K562 (cell line): ENCODE data around the gene MYO18A. TPM values are rescaled to one million over a fixed set of nuclear protein-coding genes. Genes with fewer than 3 reads are reported as not detected.
"Not testable (repeated sequence)": the region's sequence is repeated elsewhere in the genome, so short reads cannot be mapped to it uniquely, and the experiment has no call there.

ENCODE experiments used
- ATAC-seq: fragments of 200-7000 bp; cut with Tn5 transposase; 3 replicates; pipeline ENCODE4 v1.9.1; 2020; ENCODE audit warnings: moderate library complexity
- BruUV-seq: library from RNA; stranded (reverse); fragments of 400-500 nt; replicated peaks from 2 replicates; lab custom pipeline; 2021; lab: Mats Ljungman, UMichigan
- CTCF ChIA-PET: fragments of 300-600 bp; formaldehyde crosslinking; extraction: SDS; loops from one replicate; lab custom pipeline; 2021; ENCODE audit warnings: low intra/inter-chr PET ratio; lab: Yijun Ruan, JAX
- POLR2A ChIA-PET: fragments of 300-600, 350-650 bp; sonication (Branson Sonifier 250); formaldehyde crosslinking; extraction: SDS; loops from one replicate; lab custom pipeline; 2021; ENCODE audit warnings: antibody characterized with exemption, inconsistent platforms; lab: Yijun Ruan, JAX
- DNase-seq, 4 experiments: peaks; one replicate each; pipeline versions ENCODE4 v3.0.0 to v3.0.0-alpha.2; 2011 to 2018; ENCODE audit warnings: low spot score in 3 of 4, mixed read lengths in 3 of 4; ENCODE audit errors: extremely low read depth in 1 of 4
- FAIRE-seq: peaks from 2 replicates; lab custom pipeline; 2011; peaks lifted over from hg19 to GRCh38; lab: Jason Lieb, UNC
- H2AFZ ChIP-seq: 2 replicates; pipeline ENCODE4 v1.6.0; 2011; ENCODE audit warnings: low read depth, low read length, control low read depth, inconsistent platforms
- H3K27ac ChIP-seq: fragments of 200-600 bp; 3 replicates; pipeline ENCODE4 v1.8.0; 2011; ENCODE audit warnings: low read depth, mild to moderate bottlenecking, control low read depth, inconsistent platforms, low read length, moderate library complexity, mixed read lengths; ENCODE audit errors: extremely low read depth
- H3K27me3 ChIP-seq, 2 experiments: fragments of 300-600 bp in 1 of 2; 2 replicates in 1 of 2; 3 replicates in 1 of 2; pipeline versions ENCODE4 v1.6.0 to v1.8.0; 2011; ENCODE audit warnings: inconsistent platforms in 2 of 2, low read length in 2 of 2, mild to moderate bottlenecking in 1 of 2, mixed read lengths in 1 of 2, moderate library complexity in 1 of 2; ENCODE audit not compliant: control insufficient read depth in 2 of 2, insufficient read depth in 2 of 2
- H3K36me3 ChIP-seq: fragments of 300-600 bp; 3 replicates; pipeline ENCODE4 v1.8.0; 2011; ENCODE audit warnings: mild to moderate bottlenecking, low read length, inconsistent platforms; ENCODE audit not compliant: control insufficient read depth, insufficient read depth
- H3K4me1 ChIP-seq, 2 experiments: fragments of 200-600 bp in 1 of 2; replicated peaks in 1 of 2; 2 replicates in 1 of 2; 3 replicates in 1 of 2; pipeline versions ENCODE4 v1.5.1 to v1.8.0; 2011; ENCODE audit warnings: inconsistent platforms in 2 of 2, low read length in 2 of 2, mild to moderate bottlenecking in 1 of 2, mixed read lengths in 1 of 2, moderate library complexity in 1 of 2; ENCODE audit not compliant: control insufficient read depth in 2 of 2, insufficient read depth in 2 of 2
- H3K4me2 ChIP-seq: 2 replicates; pipeline ENCODE4 v1.6.1; 2011; ENCODE audit warnings: low read length, control low read depth, inconsistent platforms, mixed read lengths; ENCODE audit not compliant: insufficient read depth
- H3K4me3 ChIP-seq: fragments of 200-600 bp; sonication (generic), shearing (Covaris generic); 2 replicates; pipeline ENCODE4 v1.5.1; 2016; ENCODE audit warnings: control low read depth, inconsistent platforms
- H3K79me2 ChIP-seq: fragments of 200-600 bp; 3 replicates; pipeline ENCODE4 v1.8.0; 2011; ENCODE audit warnings: low read length, inconsistent platforms; ENCODE audit not compliant: control insufficient read depth, insufficient read depth
- H3K9ac ChIP-seq, 2 experiments: 2 replicates each; pipeline versions ENCODE4 v1.6.0 to v1.6.1; 2011; ENCODE audit warnings: low read depth in 2 of 2, low read length in 2 of 2, control low read depth in 1 of 2, inconsistent platforms in 1 of 2, mild to moderate bottlenecking in 1 of 2, mixed read lengths in 1 of 2; ENCODE audit not compliant: insufficient read depth in 1 of 2
- H3K9me1 ChIP-seq: one replicate; pipeline ENCODE4 v1.6.0; 2011; ENCODE audit warnings: inconsistent platforms, mild to moderate bottlenecking, low read length, moderate library complexity; ENCODE audit not compliant: control insufficient read depth, insufficient read depth
- H3K9me3 ChIP-seq: replicated peaks from 2 replicates; pipeline ENCODE4 v1.5.1; 2011; ENCODE audit warnings: low read depth, low read length, inconsistent platforms; ENCODE audit not compliant: control insufficient read depth, insufficient read depth
- H4K20me1 ChIP-seq: replicated peaks from 2 replicates; pipeline ENCODE4 v1.6.1; 2011; ENCODE audit warnings: low read length, inconsistent platforms, mixed read lengths; ENCODE audit not compliant: control insufficient read depth, insufficient read depth
- ARID1B ChIP-seq: fragments of 450-650 bp; IDR thresholded peaks from 2 replicates; pipeline ENCODE4 v1.6.1; 2016; ENCODE audit warnings: antibody characterized with exemption, mild to moderate bottlenecking, inconsistent platforms
- DPF2 ChIP-seq: fragments of 450-650 bp; IDR thresholded peaks from 2 replicates; pipeline ENCODE4 v1.6.1; 2016
- FOSL1 ChIP-seq: fragments of 200-800 bp; sonication (Bioruptor generic); conservative IDR thresholded peaks from 2 replicates; pipeline ENCODE4 v1.6.1; 2016; ENCODE audit warnings: missing genetic modification characterization, missing compliant biosample characterization
- JUN ChIP-seq, 2 experiments: sonication (generic) in 1 of 2; formaldehyde crosslinking in 1 of 2; IDR thresholded peaks; 2 replicates each; pipeline versions ENCODE4 v1.6.1 to v1.8.0; 2012 to 2022; ENCODE audit warnings: borderline replicate concordance in 2 of 2, mild to moderate bottlenecking in 2 of 2, improper control_type of control experiment in 1 of 2, low read depth in 1 of 2, low read length in 1 of 2, missing genetic modification reagents in 1 of 2
- JUND ChIP-seq, 2 experiments: IDR thresholded peaks; 2 replicates in 1 of 2; 3 replicates in 1 of 2; pipeline ENCODE4 v1.6.1; 2011; ENCODE audit warnings: borderline replicate concordance in 2 of 2, low read depth in 2 of 2, low read length in 2 of 2, improper control_type of control experiment in 1 of 2, missing biosample characterization in 1 of 2, missing genetic modification characterization in 1 of 2, missing genetic modification reagents in 1 of 2
- NR2C2 ChIP-seq, 2 experiments: fragments of 200-800 bp in 1 of 2; sonication (Bioruptor generic) in 1 of 2; sonication (generic) in 1 of 2; formaldehyde crosslinking in 1 of 2; IDR thresholded peaks; 2 replicates each; pipeline versions ENCODE4 v1.6.1 to v1.8.0; 2016 to 2022; ENCODE audit warnings: mild to moderate bottlenecking in 1 of 2, missing compliant biosample characterization in 1 of 2, missing genetic modification characterization in 1 of 2, missing genetic modification reagents in 1 of 2
- SMARCA4 ChIP-seq: fragments of 450-650 bp; IDR thresholded peaks from 2 replicates; pipeline ENCODE4 v1.6.1; 2016
- SMARCA5 ChIP-seq: fragments of 450-650 bp; IDR thresholded peaks from 2 replicates; pipeline ENCODE4 v1.6.1; 2016
- SREBF1 ChIP-seq: fragments of 150-350 bp; IDR thresholded peaks from 2 replicates; pipeline ENCODE4 v1.6.1; 2014; ENCODE audit warnings: antibody characterized with exemption, low read depth, low read length, borderline replicate concordance
- TRIM24 ChIP-seq, 2 experiments: fragments of 450-650 bp; IDR thresholded peaks; 2 replicates each; pipeline ENCODE4 v1.6.1; 2016
- WGBS: fragments of 100-300 bp; shearing (Covaris generic); methylation state at CpG from one replicate; pipeline ENCODE4 v1.1.6; 2016; ENCODE audit warnings: low coverage, mixed read lengths; ENCODE audit not compliant: insufficient coverage; ENCODE audit errors: missing lambda C conversion rate; 5-methylcytosine and 5-hydroxymethylcytosine counted together
- in situ Hi-C: fragments of 300-500 bp; cut with MboI; formaldehyde crosslinking; loops from 4 replicates; pipeline ENCODE4 v1.15.0; 2018; ENCODE audit warnings: inconsistent platforms, mixed read lengths
- intact Hi-C: fragments of 100-400 bp; cut with micrococcal nuclease; formaldehyde crosslinking; loops from 2 replicates; pipeline ENCODE4 v1.14.2; 2022
- polyA plus RNA-seq, 8 experiments: library from polyadenylated mRNA; depleted of rRNA in 4 of 8; stranded (reverse) in 5 of 8; unstranded in 3 of 8; fragments of >200 nt; fragmentation: Nextera tagmentation in 2 of 8; fragmentation: Illumina TruSeq in 1 of 8; extraction: Ambion mirVana in 2 of 8; extraction: Trizol in 1 of 8; gene quantifications; 2 replicates each; pipeline versions ENCODE4 v1.2.1 to v1.2.3, GENCODE V29; 2011 to 2014; ENCODE audit warnings: inconsistent platforms in 1 of 8, missing spikeins in 1 of 8
- total RNA-seq, 7 experiments: library from RNA; depleted of rRNA in 6 of 7; stranded (reverse); fragments of >200 nt in 6 of 7; fragmentation: Illumina TruSeq in 2 of 7; extraction: Trizol in 2 of 7; gene quantifications; 2 replicates each; pipeline versions ENCODE4 v1.2.1 to v1.2.3, GENCODE V29; 2011 to 2021; ENCODE audit warnings: low replicate concordance in 1 of 7
- TF ChIP-seq, protein P1 (sequence below), 2 experiments: fragments of 450-650 bp in 1 of 2; sonication (generic) in 1 of 2; formaldehyde crosslinking in 1 of 2; IDR thresholded peaks in 1 of 2; conservative IDR thresholded peaks in 1 of 2; 2 replicates each; pipeline versions ENCODE4 v1.6.1 to v1.8.1; 2016 to 2023; ENCODE audit warnings: mild to moderate bottlenecking in 2 of 2, moderate library complexity in 2 of 2, inconsistent platforms in 1 of 2, missing genetic modification reagents in 1 of 2

MYO18A gene
- total and polyA plus RNA-seq, 9 of the 15 experiments (the other 6 are each of a cell fraction or from before 2014, with no cell fraction given), result 2.5 to 65.4 (median 17.1) TPM

DNA sequence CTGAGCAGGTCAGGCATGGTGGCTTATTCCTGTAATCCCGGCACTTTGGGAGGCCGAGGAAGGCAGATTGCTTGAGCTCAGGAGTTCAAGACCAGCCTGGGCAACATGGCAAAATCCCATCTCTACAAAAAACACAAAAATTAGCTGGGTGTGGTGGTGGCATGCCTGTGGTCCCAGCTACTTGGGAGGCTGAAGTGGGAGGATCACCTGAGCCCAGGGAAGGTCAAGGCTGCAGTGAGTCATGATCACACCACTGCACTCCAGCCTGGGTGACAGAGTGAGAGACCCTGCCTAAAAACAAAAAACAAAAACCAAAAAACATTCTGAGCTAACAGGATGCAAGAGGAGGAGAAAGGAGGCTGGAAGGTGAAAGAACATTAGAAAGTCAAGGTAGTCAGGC lies 33.0 kb downstream of the MYO18A start:
- not testable (repeated sequence) for FAIRE-seq; H2AFZ ChIP-seq; BruUV-seq; H3K4me3 ChIP-seq; DNase-seq; H4K20me1 ChIP-seq; ATAC-seq; H3K9me3 ChIP-seq; H3K27me3 ChIP-seq; H3K9me1 ChIP-seq; TF ChIP-seq JUN (CRISPR knock-in tag; IDR thresholded peaks at IDR 0.05; ENCODE audit: borderline replicate concordance); NR2C2 (CRISPR knock-in tag; IDR thresholded peaks at IDR 0.05); JUND (tag; IDR thresholded peaks at IDR 0.05; ENCODE audit: borderline replicate concordance, low read depth, low read length)
- 33% methylated on average over 2 of the region's 2 CpGs for WGBS
- peaks cover 48 to 61% of the 10 kb centered on the region in 2 experiments for H3K4me1 ChIP-seq
- POLR2A ChIA-PET, result interaction anchor here (0.6 to 3.6 kb wide), 10 partner anchors 8 to 474 kb away, joined by 3 to 15 read pairs (median 4); partner anchors contain the start of gene NUFIP2
- H3K79me2 ChIP-seq, result peaks cover 85% of the 10 kb centered on the region
- in situ Hi-C loops, result loop anchor here (5.0 kb wide), 2 partner anchors 35 to 65 kb away; partner anchors contain the start of gene MYO18A
- H3K9ac ChIP-seq, result peak overlapping the region in 1 of 2 experiments; percentile 39; a peak in 1 of 4 replicates
- H3K4me2 ChIP-seq, result peak overlapping the region; percentile 71
- intact Hi-C loops, result loop anchor here (10.0 kb wide), 4 partner anchors 98 to 468 kb away; partner anchors contain the start of gene CRYBA1
- H3K27ac ChIP-seq, result peak overlapping the region; percentile 77
- peaks cover 13% of the 10 kb centered on the region; the same call in 2 of the 3 replicates for H3K36me3 ChIP-seq
- CTCF ChIA-PET, result interaction anchor here (2.3 kb wide), 1 partner anchor 144 kb away, joined by 15 read pairs; no protein-coding TSS in a partner anchor
- TF ChIP-seq JUN (IDR thresholded peaks at IDR 0.05; ENCODE audit: borderline replicate concordance, low read depth, low read length), result 0 out of 2 replicates have a peak, but pooled peaks have one; percentile 39
- 0 out of 2 replicates have a peak, but pooled peaks have one; percentile 24 for TF ChIP-seq SMARCA4
- TF ChIP-seq ARID1B, result peak; percentile 38
- TF ChIP-seq DPF2, result 0 out of 2 replicates have a peak, but pooled peaks have one; percentile 13
- TF ChIP-seq NR2C2 (tag; IDR thresholded peaks at IDR 0.05), result peak; percentile 33; the same call in 1 of the 2 replicates
- 0 out of 4 replicates have a peak, but pooled peaks of 1 of the 2 experiments have one; percentile 4 for TF ChIP-seq TRIM24 (IDR thresholded peaks at IDR 0.05)
- peak; percentile 34; the same call in 1 of the 2 replicates for TF ChIP-seq SREBF1
- peak; percentile 51; the same call in 1 of the 2 replicates for TF ChIP-seq FOSL1
- TF ChIP-seq, protein P1, sequence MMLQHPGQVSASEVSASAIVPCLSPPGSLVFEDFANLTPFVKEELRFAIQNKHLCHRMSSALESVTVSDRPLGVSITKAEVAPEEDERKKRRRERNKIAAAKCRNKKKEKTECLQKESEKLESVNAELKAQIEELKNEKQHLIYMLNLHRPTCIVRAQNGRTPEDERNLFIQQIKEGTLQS (IDR thresholded peaks at IDR 0.05), result peak; percentile 79
- TF ChIP-seq, protein P1 (CRISPR knock-in tag; conservative IDR thresholded peaks at IDR 0.05), result not testable (repeated sequence)
- TF ChIP-seq JUND (IDR thresholded peaks at IDR 0.05; ENCODE audit: borderline replicate concordance, low read depth, low read length), result peak; percentile 58; the same call in 1 of the 2 replicates
- peak; percentile 12; the same call in 1 of the 2 replicates for TF ChIP-seq SMARCA5
